HG02840 (cell line): ENCODE results near the gene GOLGA6L10.
"Not testable (repeated sequence)": the region's sequence is repeated elsewhere in the genome, so short reads cannot be mapped to it uniquely, and the experiment has no call there.

Experiments used
- ATAC-seq: cut with Tn5 transposase; IDR thresholded peaks from one replicate; pipeline ENCODE4 v1.9.1; 2021; ENCODE audit warnings: mild to moderate bottlenecking, moderate library complexity, moderate number of reproducible peaks; ENCODE audit not compliant: unreplicated experiment, low FRiP score

Gene GOLGA6L10

DNA sequence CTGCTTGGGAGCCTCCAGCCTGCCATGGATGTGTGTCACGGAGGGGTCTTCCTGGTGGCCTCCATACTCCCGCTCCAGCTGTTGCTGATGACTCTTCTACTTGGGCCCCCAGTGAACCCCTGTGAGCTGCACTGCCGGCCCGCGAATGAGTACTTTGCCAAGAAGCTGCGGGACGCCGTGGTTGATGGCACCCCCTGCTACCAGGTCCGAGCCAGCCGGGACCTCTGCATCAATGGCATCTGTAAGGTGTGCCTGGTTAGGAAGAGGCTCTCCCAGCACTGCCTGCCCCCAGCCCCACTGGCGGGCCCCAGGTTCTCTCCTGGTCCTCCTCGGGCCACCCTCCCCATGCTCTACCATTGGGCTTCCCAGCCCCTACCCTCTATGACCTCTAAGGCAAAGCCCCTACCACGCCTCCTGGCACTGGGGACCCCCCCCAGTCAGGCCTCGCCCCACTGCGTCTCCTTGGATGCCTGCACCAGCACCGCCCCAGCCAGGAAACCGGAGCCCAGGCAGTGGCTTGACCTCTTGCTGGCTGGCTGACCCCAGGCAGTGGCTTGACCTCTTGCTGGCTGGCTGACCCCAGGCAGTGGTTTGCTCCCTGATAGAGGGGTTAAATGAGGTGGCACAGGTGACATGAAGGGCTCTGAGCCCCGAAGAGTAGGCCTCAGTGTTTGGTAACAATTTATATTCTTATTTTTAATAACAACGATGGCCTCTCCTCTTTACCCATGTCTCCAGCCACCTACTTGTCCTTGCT lies 29.6 kb downstream of the GOLGA6L10 start:
- ATAC-seq: not testable (repeated sequence)

- not testable (repeated sequence) for ATAC-seq
Observed at GRCh38 chr15:82318281-82318680, 31.0 kb downstream of the GOLGA6L10 start.

DNA sequence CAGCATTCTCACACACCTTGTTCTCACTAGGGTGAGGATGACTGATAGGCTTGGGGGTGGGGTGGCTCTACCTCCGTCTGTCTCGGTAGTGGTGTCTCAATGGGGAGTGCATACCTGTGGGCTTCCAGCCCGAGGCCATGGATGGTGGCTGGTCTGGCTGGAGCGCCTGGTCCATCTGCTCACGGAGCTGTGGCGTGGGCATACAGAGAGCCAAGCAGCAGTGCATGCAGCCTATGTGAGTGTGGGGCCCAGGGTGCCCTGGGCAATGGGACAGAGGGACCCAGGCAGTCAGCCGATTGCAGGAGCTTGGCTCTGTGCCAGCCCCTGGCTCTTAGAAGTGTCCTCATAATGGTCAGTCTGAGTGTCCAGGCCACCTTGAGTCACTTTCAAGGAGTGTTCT lies 31.8 kb downstream of the GOLGA6L10 start:
- ATAC-seq: not testable (repeated sequence)

DNA sequence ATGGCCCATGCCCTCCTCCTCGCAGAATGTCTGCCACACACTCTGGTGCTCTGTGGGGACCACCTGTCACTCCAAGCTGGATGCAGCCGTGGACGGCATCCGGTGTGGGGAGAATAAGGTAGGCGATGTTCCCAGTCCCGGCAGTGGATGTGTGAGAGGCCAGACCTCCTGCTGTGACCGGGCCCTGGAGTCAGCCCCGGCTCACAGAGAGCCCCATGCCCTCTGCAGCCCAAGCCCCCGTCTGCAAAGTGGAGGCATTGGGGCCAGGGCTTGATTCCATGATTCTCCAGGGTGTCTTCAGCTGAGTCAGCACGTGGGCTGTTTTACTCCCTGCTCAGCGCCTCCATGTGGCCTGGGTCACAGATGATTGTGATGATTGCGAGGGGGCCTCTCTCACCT lies 32.2 kb downstream of the GOLGA6L10 start:
- ATAC-seq: no peak

GRCh38 chr15:82316247-82317090 lies 32.8 kb downstream of the GOLGA6L10 start:
- ATAC-seq: not testable (repeated sequence)

- ATAC-seq: no peak
Observed at GRCh38 chr15:82315519-82316246, 33.6 kb downstream of the GOLGA6L10 start.

DNA sequence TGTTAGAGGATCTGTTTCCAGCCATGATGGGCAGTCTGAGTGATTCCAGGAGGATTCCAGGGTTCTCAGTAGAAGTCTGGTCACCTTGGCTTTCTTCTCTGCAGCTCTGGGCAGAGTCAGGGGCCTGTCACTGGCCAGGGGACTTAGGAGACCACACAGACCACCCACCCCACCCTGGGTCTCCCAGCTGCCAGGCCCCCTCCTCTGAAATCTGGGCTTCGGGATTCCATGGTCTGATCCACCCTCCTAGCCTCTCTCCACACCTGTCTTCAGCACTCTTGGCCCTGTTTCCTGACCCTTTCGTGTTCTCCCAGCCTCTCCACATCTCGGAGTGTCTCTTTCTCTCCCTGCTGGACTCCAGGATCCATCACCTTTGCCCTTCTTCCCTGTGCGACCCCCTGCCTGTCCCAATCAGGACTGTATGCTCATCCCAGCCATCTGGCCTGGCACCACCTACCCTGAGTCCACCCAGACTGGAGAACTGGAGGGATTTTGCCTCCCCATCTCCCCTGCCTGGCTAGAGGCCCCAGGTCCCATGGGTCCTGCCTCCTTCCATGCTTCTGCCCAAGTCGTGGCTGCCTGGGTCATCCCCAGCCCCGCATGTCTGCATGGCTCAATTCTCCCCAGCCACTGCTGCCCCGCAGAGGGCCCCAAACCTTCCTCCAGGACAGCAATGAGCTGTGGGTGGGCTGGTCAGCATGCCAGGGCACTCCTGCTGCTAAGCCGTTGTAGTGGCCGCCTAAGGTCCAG lies 34.3 kb downstream of the GOLGA6L10 start:
- ATAC-seq: no peak

DNA sequence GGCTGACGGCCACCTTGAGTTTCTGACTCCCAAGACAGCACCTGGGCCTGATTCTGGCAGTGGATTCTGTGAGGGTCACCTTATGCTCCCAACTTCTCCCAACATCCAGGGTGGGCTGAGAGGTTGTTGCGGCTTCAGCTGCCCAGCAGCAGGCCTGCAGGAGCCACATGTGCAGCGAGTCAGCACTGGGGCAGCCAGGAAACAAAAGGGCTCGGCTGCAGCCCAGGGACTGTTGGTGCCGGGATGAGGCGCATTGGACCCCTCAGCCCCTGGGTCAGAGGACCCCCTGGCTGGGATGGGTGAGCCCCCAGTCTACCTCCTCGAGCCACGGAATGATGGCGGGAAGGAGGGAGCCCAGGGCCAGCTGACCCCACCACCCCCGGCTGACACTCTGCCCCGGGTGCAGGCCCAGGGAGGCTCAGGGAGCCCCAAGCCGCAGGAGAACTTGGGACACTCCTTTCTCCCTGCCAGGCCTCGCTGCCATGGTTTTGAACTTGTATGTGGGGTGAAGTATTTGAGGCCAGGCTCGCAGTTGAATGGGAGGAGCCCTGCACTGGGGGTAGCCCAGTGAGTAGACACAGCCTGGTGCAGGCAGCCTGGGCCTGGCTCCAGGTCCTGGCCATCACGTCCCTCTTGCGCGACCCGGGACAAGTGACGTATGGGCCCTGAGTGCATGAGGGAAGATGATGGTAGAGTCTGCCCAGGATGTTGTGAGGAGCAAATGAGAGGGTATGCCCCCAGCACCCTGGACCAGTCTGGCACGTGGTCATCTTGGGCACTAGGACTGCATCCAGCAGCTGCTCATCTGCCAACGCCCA lies 35.1 kb downstream of the GOLGA6L10 start:
- not testable (repeated sequence) for ATAC-seq

GRCh38 chr15:82313446-82313845 lies 35.8 kb downstream of the GOLGA6L10 start:
- ATAC-seq: no peak

- ATAC-seq: no peak
Observed at GRCh38 chr15:82312586-82313349, 36.5 kb downstream of the GOLGA6L10 start.

DNA sequence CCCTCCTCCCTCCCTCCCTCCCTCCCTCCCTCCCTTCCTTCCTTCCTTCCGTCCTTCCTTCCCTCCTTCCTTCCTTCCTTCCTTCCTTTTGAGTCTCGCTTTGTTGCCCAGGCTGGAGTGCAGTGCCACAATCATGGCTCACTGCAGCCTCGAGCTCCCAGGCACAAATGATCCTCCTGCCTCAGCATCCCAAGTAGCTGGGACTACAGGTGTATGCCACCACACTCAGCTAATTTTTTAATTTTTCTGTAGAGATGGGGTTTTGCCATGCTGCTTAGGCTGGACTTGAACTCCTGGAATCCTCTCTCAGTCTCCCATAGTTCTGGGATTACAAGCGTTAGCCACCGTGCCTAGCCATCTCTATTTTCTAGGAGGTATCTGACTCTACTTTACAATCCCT lies 38.0 kb downstream of the GOLGA6L10 start:
- not testable (repeated sequence) for ATAC-seq

DNA sequence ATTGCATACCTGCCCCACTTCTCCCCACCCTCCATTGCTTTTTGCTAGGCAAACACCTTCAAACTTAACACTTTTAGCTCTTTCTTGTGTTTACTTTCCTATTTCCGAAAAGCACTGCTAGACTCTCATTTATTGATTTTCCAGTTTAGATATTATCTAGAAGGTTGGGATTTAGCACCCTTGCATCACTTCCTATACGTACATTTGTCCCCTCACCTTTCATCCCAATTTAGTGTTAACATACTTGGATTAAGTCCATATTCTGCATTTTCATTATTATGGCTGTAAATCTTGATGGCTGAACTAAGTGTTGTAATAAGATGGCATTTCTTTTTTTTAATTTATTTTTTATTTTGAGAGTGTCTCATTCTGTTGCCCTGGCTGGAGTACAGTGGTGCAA lies 39.5 kb downstream of the GOLGA6L10 start:
- ATAC-seq: no peak

GRCh38 chr15:82307714-82308081 lies 41.6 kb downstream of the GOLGA6L10 start:
- no peak for ATAC-seq

DNA sequence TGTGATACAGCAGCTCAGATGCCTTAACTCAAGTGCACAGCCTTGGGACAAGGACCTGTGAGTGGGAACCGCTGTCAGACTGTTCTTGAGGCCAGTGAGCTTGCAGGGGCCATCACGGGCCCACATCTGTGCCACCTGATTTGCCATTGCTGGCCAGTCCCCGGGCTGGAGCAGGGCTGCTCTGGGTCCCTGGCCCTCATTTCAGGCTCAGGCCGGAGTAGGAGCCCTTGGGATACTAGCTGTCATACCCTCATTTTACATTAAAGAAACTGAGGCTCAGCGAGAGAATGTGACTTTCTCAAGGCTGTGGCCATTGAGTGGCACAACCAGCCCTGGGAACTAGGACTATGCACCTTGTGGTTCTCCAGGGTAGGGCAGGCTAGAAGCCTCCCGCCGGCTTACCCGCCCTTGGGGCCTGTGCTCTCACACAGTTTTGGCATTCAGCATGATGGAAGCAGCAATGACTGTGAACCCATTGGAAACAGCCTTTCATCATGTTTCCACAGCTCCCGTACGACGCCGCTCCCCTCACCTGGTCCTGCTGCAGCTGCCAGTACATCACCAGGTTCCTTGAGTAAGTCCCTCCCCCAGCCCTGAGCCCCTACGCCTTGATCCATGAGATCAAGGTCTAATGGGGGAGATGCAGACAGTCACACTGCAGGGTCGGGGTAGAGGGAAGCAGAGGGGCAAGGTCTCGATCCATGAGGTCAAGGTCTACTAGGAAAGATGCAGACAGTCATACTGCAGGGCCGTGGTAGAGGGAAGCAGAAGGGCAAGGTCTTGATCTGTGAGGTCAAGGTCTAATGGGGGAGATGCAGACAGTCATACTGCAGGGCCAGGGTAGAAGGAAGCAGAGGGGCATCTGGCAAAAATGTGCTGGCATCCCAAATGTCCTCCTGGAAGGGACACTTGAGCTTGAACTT lies 42.2 kb downstream of the GOLGA6L10 start:
- ATAC-seq: no peak

- ATAC-seq: no peak
Observed at GRCh38 chr15:82305621-82306048, 43.6 kb downstream of the GOLGA6L10 start.

DNA sequence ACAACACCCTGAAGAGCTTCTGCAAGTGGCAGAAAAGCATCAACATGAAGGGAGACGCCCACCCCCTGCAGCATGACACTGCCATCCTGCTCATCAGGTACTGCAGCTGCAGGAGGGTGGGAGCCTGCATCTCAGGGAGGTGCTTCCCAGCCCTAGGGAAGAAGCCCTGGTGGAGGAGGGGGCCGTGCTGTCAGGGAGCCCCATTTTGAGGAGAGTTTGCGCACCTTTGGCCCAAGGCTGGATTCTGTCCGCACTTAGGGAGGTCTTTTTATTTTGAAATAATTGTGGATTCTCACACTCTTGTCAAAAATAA lies 44.5 kb downstream of the GOLGA6L10 start:
- no peak for ATAC-seq

- ATAC-seq: no peak
Observed at GRCh38 chr15:82303956-82304777, 45.1 kb downstream of the GOLGA6L10 start.
